GM23338 (cell line): Measurements from ENCODE around the gene BCAS3. TPM values are rescaled to one million over a fixed set of nuclear protein-coding genes. Genes with fewer than 3 reads are reported as not detected.

ENCODE experiments used
- ATAC-seq: fragments of 200-7000 bp; cut with Tn5 transposase; 3 replicates; pipeline ENCODE4 v1.9.1; 2020
- DNase-seq: peaks from one replicate; pipeline ENCODE4 v3.0.0-alpha.2; 2015; ENCODE audit warnings: low spot score
- H2AFZ ChIP-seq: fragments of 200-600 bp; sonication (generic); 2 replicates; pipeline ENCODE4 v1.8.0; 2016; ENCODE audit warnings: antibody characterized with exemption, mild to moderate bottlenecking, moderate library complexity
- H3F3A ChIP-seq: fragments of 200-600 bp; sonication (generic); replicated peaks from 2 replicates; pipeline ENCODE4 v1.8.0; 2017; ENCODE audit warnings: antibody characterized with exemption, mixed run types, low read depth
- H3K27ac ChIP-seq: fragments of 200-600 bp; sonication (generic); 2 replicates; pipeline ENCODE4 v1.6.1; 2016; ENCODE audit warnings: low read depth
- H3K27me3 ChIP-seq: fragments of 200-600 bp; sonication (generic); 2 replicates; pipeline ENCODE4 v1.8.0; 2016; ENCODE audit warnings: mild to moderate bottlenecking, mixed run types, moderate library complexity; ENCODE audit not compliant: insufficient read depth
- H3K36me3 ChIP-seq: fragments of 200-600 bp; sonication (generic); 2 replicates; pipeline ENCODE4 v1.8.0; 2016; ENCODE audit warnings: mild to moderate bottlenecking; ENCODE audit not compliant: insufficient read depth
- H3K4me1 ChIP-seq: fragments of 200-600 bp; sonication (generic); 2 replicates; pipeline ENCODE4 v1.8.0; 2016; ENCODE audit warnings: mild to moderate bottlenecking, moderate library complexity; ENCODE audit not compliant: insufficient read depth
- H3K4me2 ChIP-seq: fragments of 200-600 bp; sonication (generic); 2 replicates; pipeline ENCODE4 v1.7.1; 2017; ENCODE audit warnings: mixed run types
- H3K4me3 ChIP-seq: fragments of 200-600 bp; sonication (generic); 2 replicates; pipeline ENCODE4 v1.6.1; 2016; ENCODE audit warnings: mixed run types
- H3K79me2 ChIP-seq: fragments of 200-600 bp; sonication (generic); replicated peaks from 2 replicates; pipeline ENCODE4 v1.8.0; 2017; ENCODE audit warnings: mild to moderate bottlenecking; ENCODE audit not compliant: insufficient read depth
- H3K9me2 ChIP-seq: fragments of 200-600 bp; sonication (generic); 2 replicates; pipeline ENCODE4 v1.8.0; 2017; ENCODE audit not compliant: insufficient read depth
- H4K20me1 ChIP-seq: fragments of 200-600 bp; sonication (generic); replicated peaks from 2 replicates; pipeline ENCODE4 v1.8.0; 2017; ENCODE audit warnings: mild to moderate bottlenecking; ENCODE audit not compliant: insufficient read depth
- H3K27ac Mint-ChIP-seq: 2 replicates; pipeline ENCODE4 v1.8.0; 2020; ENCODE audit warnings: inconsistent platforms, mild to moderate bottlenecking, moderate library complexity, mixed read lengths
- H3K27me3 Mint-ChIP-seq: 3 replicates; pipeline ENCODE4 v1.8.0; 2022; ENCODE audit warnings: low read depth, mild to moderate bottlenecking, moderate library complexity, mixed read lengths, inconsistent platforms; ENCODE audit not compliant: insufficient read depth, poor library complexity
- H3K36me3 Mint-ChIP-seq: 3 replicates; pipeline ENCODE4 v1.8.0; 2021; ENCODE audit warnings: low read depth, mild to moderate bottlenecking, inconsistent platforms, moderate library complexity, mixed read lengths
- H3K4me1 Mint-ChIP-seq: 3 replicates; pipeline ENCODE4 v1.8.0; 2020; ENCODE audit warnings: mild to moderate bottlenecking, inconsistent platforms, mixed read lengths
- H3K4me3 Mint-ChIP-seq: 3 replicates; pipeline ENCODE4 v1.8.0; 2021; ENCODE audit warnings: moderate library complexity, mild to moderate bottlenecking, inconsistent platforms, mixed read lengths
- H3K9me3 Mint-ChIP-seq: 3 replicates; pipeline ENCODE4 v1.8.0; 2020; ENCODE audit warnings: moderate library complexity, mild to moderate bottlenecking, inconsistent platforms, mixed read lengths
- ETS1 ChIP-seq: IDR thresholded peaks from 2 replicates; pipeline ENCODE4 v1.6.1; 2016; ENCODE audit warnings: antibody characterized with exemption
- EZH2 ChIP-seq: fragments of 200-600 bp; sonication (generic); IDR thresholded peaks from one replicate; pipeline ENCODE4 v1.8.0; 2017; ENCODE audit warnings: antibody characterized with exemption, mild to moderate bottlenecking, low read depth; ENCODE audit not compliant: unreplicated experiment
- EZH2phosphoT487 ChIP-seq: fragments of 200-600 bp; sonication (generic); IDR thresholded peaks from one replicate; pipeline ENCODE4 v1.8.1; 2018; ENCODE audit warnings: antibody characterized with exemption; ENCODE audit not compliant: unreplicated experiment
- JUNB ChIP-seq: IDR thresholded peaks from one replicate; pipeline ENCODE4 v1.6.1; 2016; ENCODE audit warnings: antibody characterized with exemption; ENCODE audit not compliant: unreplicated experiment
- NANOG ChIP-seq: IDR thresholded peaks from 2 replicates; pipeline ENCODE4 v1.6.1; 2016; ENCODE audit warnings: antibody characterized with exemption, borderline replicate concordance
- POLR2AphosphoS5 ChIP-seq: IDR thresholded peaks from 2 replicates; pipeline ENCODE4 v1.6.1; 2016; ENCODE audit warnings: antibody characterized with exemption, low read depth
- STAT1 ChIP-seq: IDR thresholded peaks from one replicate; pipeline ENCODE4 v1.6.1; 2016; ENCODE audit warnings: antibody characterized with exemption; ENCODE audit not compliant: unreplicated experiment
- ZNF114 ChIP-seq: fragments of 250-450 bp; sonication (Bioruptor Pico); IDR thresholded peaks from 2 replicates; pipeline ENCODE4 v1.5.0; 2020; ENCODE audit warnings: mild to moderate bottlenecking, moderate library complexity
- ZNF331 ChIP-seq: fragments of 250-450 bp; sonication (Bioruptor Pico); IDR thresholded peaks from 2 replicates; pipeline ENCODE4 v1.5.0; 2020; ENCODE audit warnings: low read depth, mild to moderate bottlenecking, moderate library complexity
- polyA plus RNA-seq: library from polyadenylated mRNA; unstranded; fragments of >200 nt; fragmentation: Nextera tagmentation; extraction: Ambion mirVana; gene quantifications from 2 replicates; pipeline ENCODE4 v1.2.1, GENCODE V29; 2016
- total RNA-seq: library from RNA; depleted of rRNA; stranded (reverse); fragments of >200 nt; shearing (Covaris generic); gene quantifications from 2 replicates; pipeline ENCODE4 v1.2.3, GENCODE V29; 2014
- TF ChIP-seq, protein P1 (sequence below), 2 experiments: fragments of 200-600 bp in 1 of 2; sonication (generic) in 1 of 2; conservative IDR thresholded peaks; 2 replicates each; pipeline versions ENCODE4 v1.5.1 to v1.6.1; 2016 to 2017; ENCODE audit warnings: antibody characterized with exemption in 2 of 2, low read depth in 2 of 2, mild to moderate bottlenecking in 2 of 2, moderate library complexity in 1 of 2

BCAS3 gene
- total and polyA plus RNA-seq, 2 experiments from 2014 or later = 8.2 to 28.0 TPM

DNA sequence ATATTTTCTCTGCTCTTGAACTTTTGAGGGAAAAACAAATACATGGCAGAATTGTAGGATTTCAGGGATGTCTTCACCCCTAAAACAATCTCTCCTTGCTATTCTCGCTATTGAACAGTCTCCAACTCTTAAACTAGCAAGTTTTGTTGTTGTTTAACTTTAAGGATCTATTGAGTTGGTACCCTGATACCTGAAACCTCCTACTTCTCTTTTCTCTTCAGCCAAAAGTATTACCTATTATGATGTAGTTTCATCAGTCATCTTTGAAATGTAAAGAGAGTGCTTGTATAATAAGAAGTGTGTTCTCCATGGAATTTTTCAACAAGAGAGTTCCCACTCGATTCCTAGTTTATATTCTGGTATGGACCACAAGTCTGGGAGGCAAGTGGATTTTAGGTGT, 510.4 kb downstream of the BCAS3 start:
- no peak overlapping the region for H3K4me3 Mint-ChIP-seq
- Histone ChIP-seq H3K4me2 (no peak overlapping the region), H3K27me3 (no peaks in the 10 kb centered on the region), H3K79me2 (no peaks in the 10 kb centered on the region), H3K4me1 (peaks cover 17% of the 10 kb centered on the region; the same call in 1 of the 2 replicates), H3K36me3 (no peaks in the 10 kb centered on the region), H3K9me2 (no peaks in the 10 kb centered on the region), H4K20me1 (no peaks in the 10 kb centered on the region), H2AFZ (no peak overlapping the region), H3F3A (no peaks in the 10 kb centered on the region), H3K27ac (no peak overlapping the region), H3K4me3 (no peak overlapping the region)
- H3K36me3 Mint-ChIP-seq = no peaks in the 10 kb centered on the region
- 0 out of 3 replicates have a peak, but pooled peaks cover 4% of the 10 kb centered on the region for H3K9me3 Mint-ChIP-seq
- no peak for ATAC-seq
- H3K27ac Mint-ChIP-seq = no peak overlapping the region
- DNase-seq = no peak
- TF ChIP-seq ZNF331 (CRISPR knock-in tag) (no peak), EZH2phosphoT487 (no peak), ZNF114 (no peak), JUNB (no peak), NANOG (no peak)
- TF ChIP-seq, protein P1, sequence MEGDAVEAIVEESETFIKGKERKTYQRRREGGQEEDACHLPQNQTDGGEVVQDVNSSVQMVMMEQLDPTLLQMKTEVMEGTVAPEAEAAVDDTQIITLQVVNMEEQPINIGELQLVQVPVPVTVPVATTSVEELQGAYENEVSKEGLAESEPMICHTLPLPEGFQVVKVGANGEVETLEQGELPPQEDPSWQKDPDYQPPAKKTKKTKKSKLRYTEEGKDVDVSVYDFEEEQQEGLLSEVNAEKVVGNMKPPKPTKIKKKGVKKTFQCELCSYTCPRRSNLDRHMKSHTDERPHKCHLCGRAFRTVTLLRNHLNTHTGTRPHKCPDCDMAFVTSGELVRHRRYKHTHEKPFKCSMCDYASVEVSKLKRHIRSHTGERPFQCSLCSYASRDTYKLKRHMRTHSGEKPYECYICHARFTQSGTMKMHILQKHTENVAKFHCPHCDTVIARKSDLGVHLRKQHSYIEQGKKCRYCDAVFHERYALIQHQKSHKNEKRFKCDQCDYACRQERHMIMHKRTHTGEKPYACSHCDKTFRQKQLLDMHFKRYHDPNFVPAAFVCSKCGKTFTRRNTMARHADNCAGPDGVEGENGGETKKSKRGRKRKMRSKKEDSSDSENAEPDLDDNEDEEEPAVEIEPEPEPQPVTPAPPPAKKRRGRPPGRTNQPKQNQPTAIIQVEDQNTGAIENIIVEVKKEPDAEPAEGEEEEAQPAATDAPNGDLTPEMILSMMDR (conservative IDR thresholded peaks at IDR 0.05; ENCODE audit: low read depth in 2 of 2) = no peak
- no peaks in the 10 kb centered on the region for H3K27me3 Mint-ChIP-seq
- peaks cover 17% of the 10 kb centered on the region for H3K4me1 Mint-ChIP-seq

- Histone ChIP-seq H4K20me1 (no peaks in the 10 kb centered on the region), H3K27me3 (no peaks in the 10 kb centered on the region), H3K4me3 (no peak overlapping the region), H3K4me2 (no peak overlapping the region), H3K27ac (no peak overlapping the region), H2AFZ (no peak overlapping the region), H3K79me2 (no peaks in the 10 kb centered on the region), H3F3A (no peaks in the 10 kb centered on the region), H3K4me1 (peaks cover 17% of the 10 kb centered on the region; the same call in 1 of the 2 replicates), H3K9me2 (no peaks in the 10 kb centered on the region), H3K36me3 (no peaks in the 10 kb centered on the region)
- H3K36me3 Mint-ChIP-seq = no peaks in the 10 kb centered on the region
- H3K4me1 Mint-ChIP-seq = peaks cover 17% of the 10 kb centered on the region
- no peak overlapping the region for H3K4me3 Mint-ChIP-seq
- H3K27ac Mint-ChIP-seq = no peak overlapping the region
- H3K9me3 Mint-ChIP-seq = 0 out of 3 replicates have a peak, but pooled peaks cover 4% of the 10 kb centered on the region
- TF ChIP-seq POLR2AphosphoS5 (no peak), EZH2 (no peak), STAT1 (no peak), ETS1 (no peak), ZNF114 (no peak), EZH2phosphoT487 (no peak)
- TF ChIP-seq, protein P1 (conservative IDR thresholded peaks at IDR 0.05; ENCODE audit: low read depth in 2 of 2) = no peak
- no peak for ATAC-seq
- no peak for DNase-seq
- H3K27me3 Mint-ChIP-seq = no peaks in the 10 kb centered on the region
Observed at GRCh38 chr17:61189968-61190367, 512.3 kb downstream of the BCAS3 start.
